GM18519 (cell line): ENCODE measurements around the gene SUSD3.
A peak's percentile ranks its signal among the peaks of the same experiment; 100 is the strongest.

ENCODE experiments used
- ATAC-seq: cut with Tn5 transposase; IDR thresholded peaks from one replicate; pipeline ENCODE4 v1.9.1; 2021; ENCODE audit warnings: mild to moderate bottlenecking, moderate library complexity; ENCODE audit not compliant: unreplicated experiment, low FRiP score

SUSD3 gene

DNA sequence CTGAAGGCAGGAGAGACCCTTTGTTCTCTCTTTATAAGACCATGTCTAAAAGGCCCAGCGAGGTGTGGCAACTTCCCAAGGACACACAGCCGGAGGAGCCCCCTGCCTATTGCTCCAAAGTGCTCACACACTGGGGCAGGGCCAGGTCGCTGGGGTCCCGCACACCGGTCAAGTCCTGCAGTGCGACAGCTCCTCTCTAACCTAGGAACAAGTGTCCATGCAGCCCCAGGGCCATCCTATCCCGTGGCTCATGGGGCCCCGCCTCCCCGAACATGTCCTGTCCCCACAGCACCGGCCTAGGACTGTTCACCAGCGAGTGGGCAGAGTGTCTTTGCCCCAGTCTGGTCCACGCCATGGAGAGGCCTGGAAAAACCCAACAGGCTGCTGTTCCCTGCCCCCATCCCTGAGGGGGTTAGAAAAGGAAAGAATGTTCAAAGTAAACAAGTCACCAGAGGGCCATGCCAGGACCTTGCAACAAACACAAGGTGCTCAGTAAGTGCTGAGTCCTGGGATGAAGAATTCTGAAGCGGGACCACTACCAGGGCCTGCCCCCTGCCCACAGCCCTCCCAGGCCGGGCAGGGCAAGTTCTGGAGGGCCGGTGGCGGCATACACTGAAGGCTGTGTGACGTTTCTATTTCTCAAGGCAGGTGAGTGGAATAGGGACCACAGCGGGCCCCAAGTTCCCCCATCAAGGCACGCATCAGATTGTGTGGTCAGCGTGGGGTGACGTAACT is 74.6 kb downstream of the SUSD3 start:
- no peak for ATAC-seq

DNA sequence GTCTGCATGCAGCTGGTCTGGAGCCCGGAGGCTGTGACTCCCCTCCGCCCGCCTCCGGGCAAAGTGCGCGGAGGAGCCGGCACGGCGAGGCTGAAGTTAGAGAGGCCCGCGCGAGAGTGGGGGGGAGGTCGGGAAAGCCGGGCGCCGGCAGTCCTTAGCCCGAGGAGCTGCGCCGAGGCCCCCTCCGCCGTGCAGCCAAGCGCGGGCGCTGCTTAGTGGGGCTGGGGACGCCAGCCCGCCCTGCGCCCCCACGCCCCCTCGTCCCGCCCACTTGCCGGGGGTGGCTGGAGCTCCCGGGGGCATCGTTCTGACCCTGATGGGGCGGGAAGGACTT is 75.1 kb downstream of the SUSD3 start:
- ATAC-seq, result no peak

DNA sequence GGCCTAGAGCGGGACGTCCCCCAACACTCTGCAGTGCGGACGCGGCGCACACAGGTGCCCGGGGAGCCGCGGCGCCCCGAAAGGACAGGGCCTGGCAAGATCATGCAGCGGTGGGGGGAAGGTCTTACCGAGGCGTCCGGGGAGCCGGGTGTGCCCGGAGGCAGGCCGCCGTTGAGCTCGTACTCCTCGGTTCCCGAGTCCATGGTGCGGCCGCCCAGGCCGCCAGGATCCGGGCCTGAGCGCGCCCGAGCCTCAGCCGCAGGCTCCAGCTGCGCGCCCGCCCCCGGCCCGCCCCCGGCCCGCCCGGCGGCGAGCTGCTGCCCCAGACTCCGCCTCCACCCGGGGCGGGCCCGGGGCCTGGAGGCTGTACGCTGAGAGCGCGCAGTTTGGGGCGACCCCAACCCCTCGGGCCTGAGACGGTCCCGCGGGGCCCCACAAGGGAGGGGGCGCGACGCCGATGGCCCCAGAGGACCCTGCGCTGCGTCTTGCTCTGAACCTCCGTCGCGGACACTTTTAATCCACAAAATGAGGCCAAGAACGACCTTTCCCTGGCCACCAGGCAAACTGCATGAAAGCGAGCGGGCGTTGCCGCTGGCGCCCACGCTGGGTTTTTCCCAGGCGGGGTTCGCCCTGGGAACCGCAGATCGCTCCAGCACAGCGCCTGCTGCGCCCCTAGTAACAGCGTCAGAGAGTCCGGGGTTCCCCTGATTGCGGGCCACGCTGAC is 75.7 kb downstream of the SUSD3 start, which contains the start of gene NINJ1:
NINJ1 (minus strand) TSS at position 237 of the 725 bp plus-strand sequence; CDS start at position 203, 34 bp downstream.
- peak; percentile 51 for ATAC-seq
